GM12878 (cell line): ENCODE results near the gene LMCD1.

Experiments used
- ATF2 ChIP-seq: IDR thresholded peaks from 2 replicates; pipeline ENCODE4 v1.6.1; 2012; ENCODE audit warnings: low read length, inconsistent platforms
- TF ChIP-seq, protein P1 (sequence below): fragments of 450-650 bp; IDR thresholded peaks from 2 replicates; pipeline ENCODE4 v1.6.1; 2014; ENCODE audit warnings: mild to moderate bottlenecking

DNA sequence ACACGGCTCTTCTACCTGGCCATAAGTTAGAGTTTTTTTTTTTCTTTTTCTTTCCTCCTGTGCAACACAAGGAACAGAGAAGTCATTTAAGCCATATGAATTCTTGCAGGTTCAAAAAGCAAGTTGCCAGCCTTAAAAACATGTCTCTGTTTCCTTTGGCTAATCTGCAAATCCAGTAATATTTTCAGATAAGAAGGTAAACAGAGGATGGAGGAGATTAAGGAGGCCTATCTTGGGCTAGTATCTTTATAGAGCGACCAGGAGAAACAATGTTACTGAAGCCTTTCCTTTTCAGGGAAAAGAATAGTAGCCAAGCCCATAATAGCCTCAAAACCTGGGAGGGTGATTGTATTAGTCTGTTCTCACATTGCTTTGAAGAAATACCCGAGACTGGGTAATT lies 20.9 kb upstream of the LMCD1 start:
- no peak for TF ChIP-seq ATF2
- TF ChIP-seq, protein P1, sequence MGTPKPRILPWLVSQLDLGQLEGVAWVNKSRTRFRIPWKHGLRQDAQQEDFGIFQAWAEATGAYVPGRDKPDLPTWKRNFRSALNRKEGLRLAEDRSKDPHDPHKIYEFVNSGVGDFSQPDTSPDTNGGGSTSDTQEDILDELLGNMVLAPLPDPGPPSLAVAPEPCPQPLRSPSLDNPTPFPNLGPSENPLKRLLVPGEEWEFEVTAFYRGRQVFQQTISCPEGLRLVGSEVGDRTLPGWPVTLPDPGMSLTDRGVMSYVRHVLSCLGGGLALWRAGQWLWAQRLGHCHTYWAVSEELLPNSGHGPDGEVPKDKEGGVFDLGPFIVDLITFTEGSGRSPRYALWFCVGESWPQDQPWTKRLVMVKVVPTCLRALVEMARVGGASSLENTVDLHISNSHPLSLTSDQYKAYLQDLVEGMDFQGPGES = no peak
